Hematopoietic multipotent progenitor cell (in vitro differentiated cells): Measurements from ENCODE around the gene ZNF74. TPM values are rescaled to one million over a fixed set of nuclear protein-coding genes. Genes with fewer than 3 reads are reported as not detected.
"Not testable (repeated sequence)": the region's sequence is repeated elsewhere in the genome, so short reads cannot be mapped to it uniquely, and the experiment has no call there.

Source experiments
- DNase-seq, 3 donors: peaks; one replicate each; pipeline ENCODE4 v3.0.0-alpha.2; 2011 to 2015; ENCODE audit warnings: low read depth in 2 of 3, low spot score in 2 of 3
- total RNA-seq: library from RNA; depleted of rRNA; stranded (reverse); fragments of >200 nt; gene quantifications from one replicate; pipeline ENCODE4 v1.2.3, GENCODE V29; 2012

The ZNF74 gene
- 36.9 TPM for total RNA-seq

DNA sequence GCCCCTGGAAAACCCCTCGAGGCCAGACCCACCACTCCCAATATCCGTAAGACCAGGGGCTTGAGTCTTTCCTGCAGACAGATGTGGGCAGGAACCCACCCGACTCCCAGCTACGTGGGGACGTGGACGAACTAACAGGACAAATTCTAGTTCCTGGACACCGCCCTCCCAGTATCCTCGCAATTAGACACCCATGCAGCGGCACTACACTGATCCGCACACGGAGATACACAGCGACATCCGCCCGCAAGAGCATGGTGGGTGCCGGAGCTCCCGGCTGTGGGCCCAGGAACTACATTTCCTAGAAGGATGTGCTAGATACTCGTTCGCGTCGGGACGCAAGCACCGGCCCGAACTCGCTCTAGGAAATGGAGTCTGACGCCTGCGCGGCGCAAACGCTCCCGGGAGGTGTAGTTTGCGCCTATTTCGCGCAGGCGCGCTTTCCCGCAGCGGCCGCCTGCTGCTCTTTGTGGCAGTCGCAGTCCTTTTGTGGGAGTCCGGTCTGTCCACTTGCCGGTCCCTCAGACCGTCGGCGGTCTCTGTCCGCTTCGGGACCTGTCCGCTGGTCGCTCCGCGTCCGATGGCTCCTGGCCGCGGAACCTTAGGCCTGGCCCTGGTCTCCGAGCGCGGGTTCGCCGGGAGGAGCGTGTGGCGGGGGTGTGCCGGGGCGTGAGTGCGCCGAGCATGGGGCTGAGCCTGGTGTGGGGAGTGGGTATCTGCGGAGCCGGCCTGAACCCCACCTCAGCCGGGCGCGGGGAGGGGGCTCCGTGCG is at the start of gene ZNF74:
Gene ZNF74, plus strand, starts transcription at position 447 of the 772 bp plus-strand sequence. CDS start 478 bp downstream, outside the sequence.
- DNase-seq = peak; percentile 74 to 87 (median 87)

- DNase-seq = not testable (repeated sequence)
Observed at GRCh38 chr22:20346553-20346952, 47.4 kb upstream of the ZNF74 start.

DNA sequence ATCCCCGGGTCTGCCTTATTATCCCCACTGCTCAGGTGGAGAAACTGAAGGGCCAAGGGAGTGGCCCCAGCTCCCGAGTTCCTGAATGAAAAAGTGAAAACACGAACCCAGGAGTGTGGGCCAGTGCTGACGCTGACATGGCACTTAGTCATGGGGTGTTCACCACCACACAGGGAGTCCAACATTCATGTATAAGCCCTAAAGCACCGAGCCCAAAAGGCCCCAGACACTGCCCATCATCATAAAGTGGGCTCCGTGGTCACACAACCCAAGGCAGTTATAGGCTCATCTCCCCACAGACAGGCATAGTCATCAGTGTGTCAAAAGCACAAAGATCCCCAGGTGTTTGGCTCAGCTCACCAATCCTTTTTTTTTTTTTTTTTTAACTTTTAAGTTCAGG is 41.4 kb upstream of the ZNF74 start:
- DNase-seq = not testable (repeated sequence)

DNA sequence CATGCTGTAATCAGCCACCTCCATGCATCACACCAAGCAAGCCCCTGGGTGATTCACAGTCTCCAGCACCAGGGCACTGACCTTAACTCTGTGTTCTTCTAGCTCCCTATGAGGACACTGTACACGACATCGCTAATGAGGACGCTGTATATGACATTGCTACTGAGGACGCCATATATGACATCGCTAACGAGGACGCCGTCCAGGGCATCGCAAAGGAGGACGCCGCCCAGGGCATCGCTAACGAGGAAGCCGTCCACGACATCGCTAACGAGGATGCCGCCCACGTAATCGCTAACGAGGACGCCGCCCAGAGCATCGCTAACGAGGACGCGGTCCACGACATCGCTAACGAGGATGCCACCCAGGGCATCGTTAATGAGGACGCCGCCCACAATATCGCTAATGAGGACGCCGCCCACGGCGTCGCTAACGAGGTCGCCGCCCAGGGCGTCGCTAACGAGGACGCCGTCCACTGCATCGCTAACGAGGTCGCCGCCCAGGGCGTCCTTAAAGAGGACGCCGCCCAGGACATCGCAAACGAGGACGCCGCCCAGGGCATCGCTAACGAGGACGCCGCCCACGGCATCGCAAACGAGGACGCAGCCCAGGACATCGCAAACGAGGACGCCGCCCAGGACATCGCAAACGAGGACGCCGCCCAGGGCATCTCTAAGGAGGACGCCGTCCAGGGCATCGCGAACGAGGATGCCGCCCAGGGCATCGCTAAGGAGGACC is 39.5 kb upstream of the ZNF74 start:
- DNase-seq = no peak

DNA sequence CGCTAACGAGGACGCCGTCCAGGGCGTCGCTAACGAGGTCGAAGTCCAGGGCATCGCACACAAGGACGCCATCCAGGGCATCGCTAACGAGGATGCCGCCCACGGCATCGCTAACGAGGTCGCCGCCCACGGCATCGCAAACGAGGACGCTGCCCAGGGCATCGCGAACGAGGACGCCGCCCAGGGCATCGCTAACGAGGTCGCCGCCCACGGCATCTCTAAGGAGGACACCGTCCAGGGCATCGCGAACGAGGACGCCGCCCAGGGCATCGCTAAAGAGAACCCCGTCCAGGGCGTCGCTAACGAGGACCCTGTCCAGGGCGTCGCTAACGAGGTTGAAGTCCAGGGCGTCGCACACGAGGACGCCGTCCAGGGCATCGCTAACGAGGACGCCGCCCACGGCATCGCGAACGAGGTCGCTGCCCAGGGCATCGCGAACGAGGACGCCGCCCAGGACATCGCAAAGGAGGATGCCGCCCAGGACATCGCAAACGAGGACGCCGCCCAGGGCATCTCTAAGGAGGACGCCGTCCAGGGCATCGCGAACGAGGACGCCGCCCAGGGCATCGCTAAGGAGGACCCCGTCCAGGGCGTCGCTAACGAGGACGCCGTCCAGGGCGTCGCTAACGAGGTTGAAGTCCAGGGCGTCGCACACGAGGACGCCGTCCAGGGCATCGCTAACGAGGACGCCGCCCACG is 37.9 kb upstream of the ZNF74 start:
- not testable (repeated sequence) for DNase-seq

DNA sequence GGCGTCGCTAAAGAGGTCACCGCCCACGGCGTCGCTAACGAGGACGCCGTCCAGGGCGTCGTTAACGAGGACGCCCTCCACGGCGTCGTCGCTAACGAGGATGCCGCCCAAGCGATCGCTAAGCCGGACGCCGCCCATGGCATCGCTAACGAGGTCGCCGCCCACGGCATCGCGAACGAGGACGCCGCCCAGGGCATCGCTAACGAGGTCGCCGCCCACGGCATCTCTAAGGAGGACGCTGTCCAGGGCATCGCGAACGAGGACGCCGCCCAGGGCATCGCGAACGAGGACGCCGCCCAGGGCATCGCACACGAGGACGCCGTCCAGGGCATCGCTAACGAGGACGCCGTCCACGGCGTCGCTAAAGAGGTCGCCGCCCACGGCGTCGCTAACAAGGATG is 37.0 kb upstream of the ZNF74 start:
- not testable (repeated sequence) for DNase-seq

- DNase-seq = not testable (repeated sequence)
Observed at GRCh38 chr22:20357967-20358366, 36.0 kb upstream of the ZNF74 start.

GRCh38 chr22:20358503-20359239 is 35.3 kb upstream of the ZNF74 start:
- DNase-seq = not testable (repeated sequence)

GRCh38 chr22:20360261-20360660 is 33.7 kb upstream of the ZNF74 start:
- not testable (repeated sequence) for DNase-seq

GRCh38 chr22:20360866-20361751 is 32.8 kb upstream of the ZNF74 start:
- DNase-seq = not testable (repeated sequence)

- DNase-seq = not testable (repeated sequence)
Observed at GRCh38 chr22:20361752-20362229, 32.2 kb upstream of the ZNF74 start.

DNA sequence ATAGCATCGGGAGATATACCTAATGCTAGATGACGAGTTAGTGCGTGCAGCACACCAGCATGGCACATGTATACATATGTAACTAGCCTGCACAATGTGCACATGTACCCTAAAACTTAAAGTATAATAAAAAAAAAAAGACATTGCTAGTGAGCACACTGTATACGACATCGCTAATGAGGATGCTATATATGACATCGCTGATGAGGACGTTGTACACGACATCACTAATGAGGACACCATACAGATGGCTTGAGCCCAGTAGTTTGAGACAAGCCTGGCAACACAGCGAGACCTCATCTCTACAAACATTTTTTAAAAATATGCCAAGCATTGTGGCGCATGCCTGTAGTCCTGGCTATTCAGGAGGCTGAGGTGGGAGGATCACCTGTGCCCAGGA is 31.5 kb upstream of the ZNF74 start:
- DNase-seq = not testable (repeated sequence)

GRCh38 chr22:20364335-20365260 is 29.4 kb upstream of the ZNF74 start:
- not testable (repeated sequence) for DNase-seq

GRCh38 chr22:20366841-20367240 is 27.1 kb upstream of the ZNF74 start:
- not testable (repeated sequence) for DNase-seq

- DNase-seq = not testable (repeated sequence)
Observed at GRCh38 chr22:20368875-20369274, 25.1 kb upstream of the ZNF74 start.

DNA sequence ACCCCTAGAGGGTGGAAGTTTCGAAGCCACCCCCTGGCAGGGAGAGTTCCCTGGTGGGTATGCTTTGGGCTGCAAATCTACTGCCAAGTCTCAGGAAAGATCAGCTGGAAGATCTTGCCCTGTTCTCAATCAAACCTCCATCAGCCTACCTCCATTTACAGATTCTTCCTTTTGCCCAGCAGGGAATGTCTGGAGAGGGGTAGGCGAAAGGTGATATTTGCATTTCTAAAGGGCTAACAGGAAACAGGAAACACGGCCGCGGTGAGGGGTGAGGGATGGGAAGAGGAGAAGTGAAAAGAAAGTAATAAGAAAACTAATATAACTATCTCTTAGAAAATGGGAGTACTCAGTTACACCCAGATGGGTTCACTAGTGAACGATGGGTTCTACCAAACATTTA is 22.3 kb upstream of the ZNF74 start:
- DNase-seq = not testable (repeated sequence)

- not testable (repeated sequence) for DNase-seq
Observed at GRCh38 chr22:20372406-20372854, 21.5 kb upstream of the ZNF74 start.

- not testable (repeated sequence) for DNase-seq
Observed at GRCh38 chr22:20373195-20373706, 20.7 kb upstream of the ZNF74 start.
